SHP77 treated with DMSO at 0.1 percent for 48 hours (cell line): ENCODE results near the gene PROX1.

Source experiments
- DNase-seq: peaks from one replicate; lab custom pipeline; 2025; lab: John Stamatoyannopoulos, UW

Gene PROX1

DNA sequence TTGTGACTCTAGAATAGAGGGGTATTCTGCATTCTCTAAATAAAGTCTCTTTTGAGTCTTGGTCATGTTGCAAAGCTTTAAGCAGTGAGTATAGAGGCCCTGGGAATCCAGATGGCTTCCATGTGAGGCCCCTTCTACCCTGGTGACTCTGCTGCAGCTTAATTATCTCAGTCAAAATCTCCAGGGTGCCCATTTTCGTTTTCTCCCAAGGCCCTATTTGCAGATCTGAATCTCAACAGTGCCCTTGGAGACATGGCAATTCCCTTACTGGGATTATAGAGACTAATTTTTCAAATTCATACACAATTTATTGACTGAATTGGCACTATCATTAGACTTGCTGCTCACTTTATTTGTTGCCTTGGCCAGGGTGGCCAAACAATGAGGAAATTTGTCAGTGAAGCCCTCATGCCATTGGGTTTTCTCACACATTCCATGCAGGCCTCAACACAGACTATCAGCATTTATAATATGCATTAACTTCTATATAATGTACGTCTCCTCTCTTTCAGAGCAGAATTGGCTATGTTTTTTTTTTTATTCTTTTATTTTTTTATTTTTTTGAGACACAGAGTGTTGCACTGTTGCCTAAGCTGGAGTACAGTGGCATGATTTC is 35.1 kb downstream of the PROX1 start:
- DNase-seq: no peak

DNA sequence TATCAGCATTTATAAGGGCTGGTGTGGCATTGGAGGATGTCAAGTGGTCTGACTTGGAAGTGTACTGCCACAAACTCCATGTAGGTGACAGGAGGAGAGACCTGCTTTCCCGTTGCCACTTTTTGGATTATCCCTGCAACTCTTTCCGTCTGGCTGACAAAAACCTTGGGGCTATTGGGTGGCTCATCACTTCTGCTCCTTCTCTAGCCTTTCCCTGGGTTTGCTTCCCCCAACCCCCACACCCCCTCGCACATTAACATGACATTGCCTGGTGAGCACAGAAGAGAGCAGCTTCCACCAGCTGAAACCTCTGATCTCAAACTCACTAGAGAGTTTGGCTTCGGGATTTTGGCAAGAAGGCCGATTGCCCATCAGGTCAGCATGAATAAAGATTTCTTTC is 39.2 kb downstream of the PROX1 start:
- no peak for DNase-seq

DNA sequence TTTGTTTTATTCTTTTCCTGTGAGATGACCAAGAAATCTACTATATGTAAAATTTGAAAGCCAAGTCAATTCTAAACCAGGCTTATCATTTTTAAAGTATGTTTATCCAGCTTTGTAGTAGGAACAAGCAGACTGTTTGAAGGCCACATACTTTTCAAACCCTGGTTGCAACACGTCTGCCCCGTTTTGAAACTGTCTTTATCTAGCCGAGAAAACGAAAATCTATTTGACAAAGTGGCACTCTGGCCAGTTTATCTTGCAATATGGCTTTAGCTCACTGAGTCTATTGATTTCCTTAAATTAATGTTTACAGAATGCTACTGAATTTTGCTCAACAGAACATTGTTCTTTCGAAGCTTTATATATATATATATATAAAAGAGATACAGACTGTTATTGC is 39.7 kb downstream of the PROX1 start:
- DNase-seq: no peak

DNA sequence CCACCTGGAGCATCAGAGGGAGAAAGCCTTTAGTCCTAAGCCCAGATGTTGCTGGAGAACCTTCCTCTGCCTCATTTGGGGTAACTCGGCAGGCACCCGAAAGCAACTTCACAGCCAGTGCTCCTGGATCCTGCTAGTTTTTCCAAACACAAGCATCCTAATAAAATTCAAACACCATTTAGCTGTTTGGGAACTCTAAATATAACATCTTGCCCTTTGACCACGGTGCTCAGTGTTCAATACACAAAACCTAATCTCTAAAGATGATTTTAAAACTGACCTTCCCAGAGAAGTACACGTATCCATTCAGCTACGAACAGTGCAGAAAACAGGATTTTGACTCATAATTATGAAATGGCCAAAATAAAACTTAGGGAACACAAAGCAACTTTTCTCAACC is 40.3 kb downstream of the PROX1 start:
- DNase-seq: no peak

DNA sequence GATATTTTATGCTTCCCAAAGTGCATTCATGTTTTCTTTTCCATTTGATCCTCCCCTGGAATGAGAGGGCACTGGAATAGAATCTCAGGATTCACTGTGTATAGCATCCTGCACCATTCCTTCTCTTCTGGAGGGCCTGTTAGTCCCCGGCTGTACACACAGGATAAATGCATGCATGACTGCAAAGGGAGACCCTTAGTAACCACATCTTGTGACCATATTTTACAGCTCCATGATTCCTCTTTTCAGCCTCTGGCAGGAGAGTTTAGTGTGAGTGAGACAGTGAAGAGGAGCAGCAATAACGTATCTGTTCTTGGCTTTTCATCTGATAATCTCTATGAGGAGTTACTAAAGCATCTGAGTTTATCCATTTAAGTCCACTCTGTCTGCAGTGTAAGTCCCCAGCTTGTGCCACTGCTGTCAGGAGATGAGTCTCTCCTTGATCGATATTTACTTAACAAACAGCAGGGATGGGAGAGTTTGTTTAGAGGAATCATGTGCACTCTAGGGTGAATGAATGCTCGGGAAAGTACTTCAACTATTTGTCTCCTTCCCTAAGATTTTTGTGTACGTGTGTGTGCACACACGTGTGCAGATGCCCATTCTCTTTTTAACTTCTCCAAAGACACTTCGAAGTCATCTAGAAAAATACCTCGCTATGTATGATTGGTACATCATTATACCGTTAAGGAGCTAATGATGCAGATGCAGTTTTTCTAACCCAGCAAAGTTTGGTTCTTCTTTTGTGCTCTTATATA is 41.1 kb downstream of the PROX1 start:
- DNase-seq: no peak

DNA sequence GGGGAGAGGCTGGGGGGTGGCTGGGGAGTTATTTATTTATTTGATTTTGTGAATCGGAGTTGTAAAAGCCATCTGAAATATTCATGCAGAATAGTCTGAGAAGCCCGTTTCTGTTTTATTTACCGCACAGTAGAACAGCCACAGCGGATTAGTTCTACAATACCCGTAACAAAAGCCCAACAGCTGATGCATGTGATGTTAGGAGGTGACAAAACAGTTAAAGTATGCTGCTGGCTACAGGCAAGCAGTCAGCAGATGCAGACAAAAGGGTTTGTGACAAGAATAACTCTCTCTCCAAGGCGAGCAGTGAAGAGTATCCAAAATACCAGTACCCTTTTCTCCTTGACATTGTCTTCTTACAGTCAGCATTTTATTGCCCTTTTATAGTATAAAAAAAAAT is 42.0 kb downstream of the PROX1 start:
- no peak for DNase-seq

DNA sequence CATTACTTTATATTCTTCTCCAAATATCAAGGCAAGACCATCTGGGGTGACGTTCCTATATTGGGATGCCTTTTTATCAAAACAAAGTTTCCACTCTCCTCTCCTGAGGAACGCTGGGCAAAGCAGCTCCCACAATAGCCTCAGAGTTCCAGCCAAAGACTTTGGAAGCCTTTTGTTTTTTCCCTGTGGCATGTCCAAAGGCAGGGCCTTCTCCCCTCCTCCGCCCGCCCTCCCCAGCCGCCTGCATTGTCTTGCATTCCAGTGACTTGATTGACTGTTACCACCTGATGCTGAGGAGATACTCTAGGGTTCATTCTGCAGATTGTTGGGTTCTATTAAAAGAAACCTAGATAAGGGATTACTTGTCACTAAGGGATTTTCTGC is 43.5 kb downstream of the PROX1 start:
- DNase-seq: no peak

DNA sequence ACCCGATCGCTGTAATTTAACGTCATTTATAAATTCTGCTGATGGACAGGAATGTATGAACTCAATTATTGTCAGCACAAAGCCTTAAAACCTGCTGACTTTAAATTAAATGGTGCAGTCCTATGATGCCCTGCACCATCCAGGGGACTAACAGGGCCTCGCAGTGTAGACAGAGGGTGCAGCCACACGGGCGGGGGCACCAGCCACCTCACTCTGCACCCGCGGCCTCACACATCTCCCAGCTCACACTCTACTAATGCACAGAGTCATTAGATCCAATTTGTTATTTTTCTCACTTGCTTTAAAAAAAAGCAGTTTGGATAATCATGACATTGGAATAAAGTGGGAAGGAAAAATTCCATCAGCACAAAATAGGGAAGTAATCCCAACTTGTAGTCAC is 49.7 kb downstream of the PROX1 start:
- DNase-seq: no peak

DNA sequence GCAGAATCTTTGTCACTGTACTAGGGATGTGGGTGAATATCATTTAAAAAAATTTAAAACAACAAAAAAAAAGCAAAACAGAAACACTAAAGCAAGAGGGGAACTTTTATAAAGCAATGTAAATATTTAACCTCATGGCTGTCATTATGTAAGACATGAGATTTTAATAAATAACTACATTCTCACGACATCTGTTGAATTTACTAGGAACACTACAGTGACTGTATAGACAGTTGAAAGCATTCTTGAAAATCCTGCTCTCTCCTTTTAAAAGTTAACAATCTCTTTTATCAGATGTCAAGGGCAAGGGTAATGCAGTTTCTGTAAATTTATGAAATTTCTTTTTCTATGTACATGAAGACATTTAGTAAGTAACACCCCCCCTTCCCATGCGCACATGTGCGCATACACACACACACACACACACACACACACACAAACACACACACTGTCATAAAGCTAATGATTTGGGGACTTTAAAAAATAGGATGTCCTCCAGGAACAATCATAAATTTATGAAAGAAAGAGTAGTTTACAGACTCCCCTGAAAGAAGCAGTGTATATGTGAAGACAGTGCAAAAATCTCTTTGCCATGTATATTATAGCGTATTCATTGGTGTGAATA is 51.7 kb downstream of the PROX1 start:
- no peak for DNase-seq

DNA sequence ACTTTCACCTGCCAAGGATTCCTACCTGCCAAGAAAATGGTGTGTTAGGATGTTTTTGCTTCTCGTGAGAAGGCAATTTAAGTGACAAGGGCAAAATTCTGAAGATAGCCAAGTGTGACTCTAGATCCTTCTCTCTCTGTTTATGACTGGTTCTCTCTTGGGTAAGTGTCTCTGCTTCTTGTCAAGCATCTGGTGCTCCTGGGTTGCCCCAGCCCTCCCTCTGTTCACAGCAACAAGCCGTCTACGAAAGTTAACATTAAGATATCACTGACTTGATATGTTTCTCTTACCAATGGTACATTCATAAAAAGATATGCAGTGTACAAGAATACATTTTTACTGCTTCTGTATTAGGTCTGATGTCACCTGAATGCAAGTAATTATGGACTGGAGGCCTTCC is 55.4 kb downstream of the PROX1 start:
- DNase-seq: no peak

DNA sequence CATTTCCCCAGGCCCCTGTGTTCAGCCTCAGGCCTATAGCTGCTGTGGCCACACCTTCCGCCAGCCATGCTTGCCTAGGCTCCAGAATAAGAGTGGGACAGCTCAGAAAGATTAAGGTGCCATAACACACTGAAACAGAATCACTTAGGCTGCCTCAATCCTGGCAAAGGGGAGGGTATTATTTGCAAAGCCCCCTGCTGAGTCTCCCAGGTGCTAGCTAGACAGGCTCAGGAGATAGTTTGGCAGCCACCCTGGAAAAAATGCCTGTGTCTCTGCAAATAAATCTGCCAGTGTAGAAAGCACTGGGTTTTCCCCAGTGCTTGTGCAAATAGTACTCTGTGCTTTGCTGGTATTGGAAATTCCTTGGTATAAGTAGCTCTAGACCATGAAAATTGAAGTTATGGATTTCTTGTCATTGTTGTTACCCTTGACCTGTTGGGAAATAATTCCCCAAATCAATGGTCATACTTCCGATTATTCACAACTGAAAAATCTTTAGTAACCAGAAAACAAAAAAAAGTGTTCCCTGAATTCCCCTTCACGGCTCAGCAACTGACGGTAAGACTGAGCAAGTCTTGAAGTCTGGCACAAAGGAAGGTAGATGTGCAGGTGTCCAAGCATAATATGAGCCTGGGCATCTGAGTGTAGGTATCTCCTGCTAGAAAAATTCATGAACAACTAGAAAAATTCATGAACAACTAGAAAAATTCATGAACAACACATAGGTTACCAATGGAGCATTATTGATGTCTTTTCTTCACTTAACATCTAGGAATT is 56.9 kb downstream of the PROX1 start:
- DNase-seq: peak; percentile 50

DNA sequence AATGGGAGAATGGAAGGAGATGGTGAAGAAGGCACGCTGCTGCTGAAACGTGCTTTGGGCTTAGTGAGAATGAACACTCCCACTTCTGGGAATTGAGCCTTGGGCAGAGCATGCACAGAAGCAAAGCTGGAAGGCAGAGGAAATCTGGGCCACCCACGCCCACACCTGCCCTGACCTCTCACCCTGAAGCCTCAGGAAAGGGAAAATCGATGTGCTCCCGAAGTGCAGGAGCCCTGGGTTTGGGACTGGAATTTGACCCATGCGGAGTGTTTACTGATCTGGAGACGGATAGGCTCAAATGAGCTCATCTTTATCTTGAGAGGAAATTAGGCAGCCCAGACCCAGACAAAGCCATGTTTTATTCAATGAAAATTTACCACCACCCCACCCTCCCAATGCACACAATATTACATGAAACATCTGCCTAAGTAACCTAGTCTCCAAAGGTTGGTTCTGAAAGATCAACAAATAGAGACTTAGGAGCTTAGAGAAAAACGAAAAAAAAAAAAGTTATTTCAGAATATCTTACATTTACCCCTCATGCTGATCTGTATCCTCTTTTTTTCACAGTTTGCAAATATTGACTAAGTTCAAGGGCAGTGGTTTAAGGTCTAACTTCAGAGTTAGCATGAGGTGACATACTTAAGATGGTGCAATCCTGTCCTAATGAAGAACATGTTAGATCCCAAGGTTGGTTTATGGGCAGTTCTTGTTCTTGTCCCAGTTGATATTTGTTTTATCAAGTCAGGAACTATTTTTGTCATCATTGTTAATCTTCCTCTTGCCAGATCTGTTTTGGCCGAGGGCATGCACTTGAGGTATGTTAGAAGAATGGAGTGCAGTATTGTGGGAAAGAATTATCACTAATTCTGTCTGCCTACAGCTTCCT is 63.0 kb downstream of the PROX1 start:
- DNase-seq: no peak

DNA sequence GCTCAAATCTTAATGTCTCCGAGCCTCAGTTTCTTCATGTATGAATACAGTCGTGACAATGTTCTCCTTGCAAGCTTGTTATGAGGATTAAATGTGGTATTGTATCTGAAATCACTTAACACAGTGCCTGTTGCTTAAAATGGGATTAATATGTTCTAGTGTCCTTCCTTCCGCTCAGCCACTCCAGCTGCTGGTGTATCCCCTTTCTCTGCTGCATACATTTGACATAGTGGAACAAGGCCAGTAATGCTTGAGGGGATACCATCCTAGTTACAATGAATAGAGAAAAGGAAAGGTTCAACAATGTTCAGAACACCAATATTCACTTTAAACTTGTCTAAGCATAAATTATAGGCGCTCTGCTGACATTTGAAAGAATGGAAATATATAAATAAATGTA is 64.0 kb downstream of the PROX1 start:
- DNase-seq: no peak

DNA sequence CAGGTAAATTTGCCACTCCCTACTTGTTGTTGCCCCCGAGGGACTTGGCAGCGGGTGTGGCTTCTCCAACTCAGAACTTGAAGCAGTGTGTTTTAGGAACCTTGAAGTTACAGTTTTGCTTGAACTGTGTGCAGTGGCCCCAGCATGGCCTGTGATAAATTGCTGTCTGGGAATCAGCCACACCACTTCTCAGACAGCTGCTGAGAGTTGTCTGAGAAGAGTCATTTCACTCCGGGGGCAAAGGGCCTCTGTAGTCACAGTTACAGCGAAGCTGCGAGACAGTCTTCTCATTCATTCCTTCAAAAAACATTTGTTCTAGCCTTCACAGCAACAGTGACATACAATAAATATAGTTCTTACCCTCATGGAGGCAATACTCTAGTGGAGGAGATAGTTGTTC is 70.3 kb downstream of the PROX1 start:
- no peak for DNase-seq

DNA sequence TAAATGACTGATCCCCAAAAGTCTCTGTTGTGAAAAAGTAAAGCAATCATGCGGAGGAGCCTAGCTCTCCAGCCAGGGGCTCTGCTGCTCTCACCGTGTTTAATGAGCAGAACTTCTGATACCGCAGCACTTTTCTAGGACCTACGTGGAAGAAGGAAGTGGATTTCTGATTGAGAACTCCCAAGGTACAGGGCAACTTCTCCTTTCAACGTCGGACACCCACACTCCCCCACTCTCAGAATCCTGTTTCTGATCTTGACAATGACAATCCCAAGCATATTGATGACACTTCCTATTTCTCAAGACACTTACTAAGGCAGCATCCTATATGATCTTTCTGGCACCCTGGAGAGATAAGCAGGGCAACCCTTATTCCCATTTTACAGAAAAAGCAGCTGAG is 78.4 kb downstream of the PROX1 start:
- DNase-seq: no peak

DNA sequence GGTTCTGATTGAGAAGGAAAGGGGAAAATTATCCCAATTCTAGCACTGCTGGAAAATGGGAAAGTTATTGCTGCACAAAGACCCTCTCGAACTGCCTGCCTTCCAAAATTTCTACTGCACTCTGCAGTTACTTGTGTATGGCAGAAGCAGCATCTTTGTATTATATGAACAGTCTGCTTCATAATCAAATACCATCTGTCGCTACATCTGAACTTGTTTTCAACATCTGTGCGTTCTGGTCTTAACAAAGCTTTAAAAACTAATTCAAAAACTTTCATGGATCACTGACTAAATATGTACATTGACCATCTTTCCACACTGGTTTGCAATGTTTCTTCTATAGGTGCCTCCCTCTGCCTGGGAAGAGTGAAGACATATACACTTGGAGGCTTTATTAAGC is 79.2 kb downstream of the PROX1 start:
- DNase-seq: no peak

DNA sequence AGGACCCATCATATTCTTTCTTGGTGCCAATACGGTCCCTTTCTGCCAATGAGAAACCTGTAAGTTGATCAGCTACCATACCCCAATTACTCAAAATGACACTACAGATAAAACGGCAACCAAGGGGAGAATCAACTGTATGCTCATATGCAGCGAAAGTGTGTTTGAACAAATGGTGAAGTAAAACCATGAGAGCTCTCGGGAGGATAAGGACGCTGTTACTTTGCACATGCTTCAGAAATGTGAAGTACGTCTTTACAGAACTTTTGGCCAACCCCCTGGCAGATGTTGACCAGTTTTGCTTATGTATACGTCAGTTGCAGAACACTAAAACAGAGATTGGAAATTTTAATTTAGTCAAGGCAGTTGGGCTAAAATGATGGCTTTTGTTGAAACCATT is 79.6 kb downstream of the PROX1 start:
- DNase-seq: no peak

DNA sequence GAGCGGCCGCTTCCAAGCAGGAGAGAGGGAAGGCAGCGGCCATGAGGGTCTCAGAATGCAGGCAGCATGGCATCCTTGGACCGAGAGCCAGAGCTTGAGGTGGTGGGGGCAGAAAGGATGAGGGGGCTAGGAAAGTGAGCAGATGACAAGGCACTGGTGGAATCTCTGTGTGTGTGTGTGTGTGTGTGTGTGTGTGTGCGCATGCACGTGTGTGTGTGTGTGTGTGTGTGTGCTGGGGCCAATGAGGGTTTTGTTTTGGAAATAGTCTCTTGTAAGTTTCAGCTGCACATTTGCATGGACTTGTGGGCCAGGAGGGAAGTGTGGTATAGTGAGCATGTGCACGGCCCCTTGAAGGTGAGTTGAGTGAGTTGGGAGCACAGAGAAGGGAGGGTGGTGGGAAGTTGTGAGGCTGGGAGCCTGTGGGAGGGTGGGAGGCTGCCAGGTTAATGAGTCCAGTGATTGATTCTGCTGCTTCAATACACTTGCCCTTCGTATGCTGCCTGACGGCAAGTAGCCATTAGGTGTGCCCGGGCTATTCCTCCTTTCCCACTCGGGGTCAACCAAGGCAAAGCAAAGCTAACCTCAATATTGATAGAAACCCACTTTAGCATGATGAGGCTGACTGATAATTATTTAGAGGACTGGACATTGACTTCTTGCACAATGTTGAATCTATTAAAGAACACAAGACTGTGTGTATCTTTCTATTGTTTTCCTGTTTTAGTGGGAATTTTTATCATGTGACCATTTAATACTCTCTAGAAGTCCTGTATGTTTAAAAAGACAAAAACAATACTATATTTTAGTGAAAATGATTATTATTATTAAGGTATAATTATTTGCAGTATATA is 80.3 kb downstream of the PROX1 start:
- no peak for DNase-seq

DNA sequence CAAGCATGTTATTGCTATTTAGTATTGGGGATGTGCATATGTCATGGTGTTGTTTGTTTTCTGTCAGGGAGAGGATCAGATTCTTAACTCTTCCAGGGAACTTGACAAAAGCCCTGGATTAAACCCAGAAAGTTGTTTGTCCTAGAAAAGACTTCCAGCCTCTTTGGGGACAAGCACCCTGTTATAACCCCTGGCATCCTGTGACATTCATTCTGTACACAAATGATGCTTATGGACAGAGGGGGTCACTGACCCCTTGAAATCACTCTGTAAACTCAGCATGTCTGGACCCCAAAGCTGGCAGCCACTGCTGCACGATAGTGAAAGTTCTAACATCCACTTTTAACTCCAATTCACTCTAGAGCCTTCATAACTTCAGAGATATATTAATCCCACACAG is 81.2 kb downstream of the PROX1 start:
- no peak for DNase-seq

DNA sequence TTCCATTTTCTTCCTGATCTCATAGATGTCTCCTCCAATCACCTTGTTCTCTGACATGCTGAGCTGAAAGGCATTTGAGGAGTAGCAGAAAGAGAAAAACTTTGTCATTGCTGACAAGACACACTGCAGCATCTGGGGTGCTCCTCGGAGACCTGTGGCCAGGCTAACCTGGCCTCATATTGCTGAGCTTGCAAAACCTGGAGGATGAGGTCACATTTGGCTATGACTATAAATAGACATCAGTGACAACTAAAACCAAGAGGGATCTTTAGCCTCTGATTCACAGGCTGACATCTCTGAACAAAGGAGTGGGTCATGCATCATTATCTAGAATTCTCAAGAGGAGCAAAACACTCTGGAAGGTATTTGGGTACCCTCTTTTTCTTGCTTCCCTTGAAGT is 83.7 kb downstream of the PROX1 start:
- DNase-seq: no peak
